H9 (cell line): ENCODE measurements around the gene TMEM222. TPM values are rescaled to one million over a fixed set of nuclear protein-coding genes. Genes with fewer than 3 reads are reported as not detected.

ENCODE experiments used
- DNase-seq: peaks from one replicate; pipeline ENCODE4 v3.0.0-alpha.2; 2017
- H2AFZ ChIP-seq: one replicate; pipeline ENCODE4 v1.6.1; 2013; ENCODE audit warnings: mild to moderate bottlenecking, low read length, control low read depth, moderate library complexity
- H2AK5ac ChIP-seq: 2 replicates; pipeline ENCODE4 v1.6.1; 2013; ENCODE audit warnings: low read length, control low read depth, mixed read lengths; ENCODE audit not compliant: insufficient read length
- H2BK120ac ChIP-seq: one replicate; pipeline ENCODE4 v1.6.1; 2013; ENCODE audit warnings: low read depth, mild to moderate bottlenecking, low read length, control low read depth, inconsistent platforms; ENCODE audit not compliant: poor library complexity, severe bottlenecking
- H2BK12ac ChIP-seq: 2 replicates; pipeline ENCODE4 v1.6.1; 2013; ENCODE audit warnings: low read length, control low read depth, mixed read lengths, low read depth; ENCODE audit not compliant: insufficient read length
- H2BK15ac ChIP-seq: 2 replicates; pipeline ENCODE4 v1.6.1; 2013; ENCODE audit warnings: low read depth, low read length, control low read depth
- H2BK20ac ChIP-seq: one replicate; pipeline ENCODE4 v1.6.1; 2013; ENCODE audit warnings: low read depth, mild to moderate bottlenecking, low read length, control low read depth, inconsistent platforms; ENCODE audit not compliant: poor library complexity, severe bottlenecking
- H2BK5ac ChIP-seq: 2 replicates; pipeline ENCODE4 v1.6.1; 2013; ENCODE audit warnings: low read length, control low read depth, mixed read lengths; ENCODE audit not compliant: insufficient read length
- H3K14ac ChIP-seq: 2 replicates; pipeline ENCODE4 v1.6.1; 2013; ENCODE audit warnings: low read length, control low read depth; ENCODE audit not compliant: insufficient read depth
- H3K18ac ChIP-seq: 2 replicates; pipeline ENCODE4 v1.6.1; 2013; ENCODE audit warnings: low read depth, mild to moderate bottlenecking, mixed read lengths, low read length, control low read depth; ENCODE audit not compliant: insufficient read length
- H3K23ac ChIP-seq: 2 replicates; pipeline ENCODE4 v1.6.1; 2013; ENCODE audit warnings: low read length, control low read depth, mixed read lengths, low read depth; ENCODE audit not compliant: insufficient read length
- H3K23me2 ChIP-seq: 2 replicates; pipeline ENCODE4 v1.6.1; 2013; ENCODE audit warnings: low read depth, mild to moderate bottlenecking, mixed read lengths, low read length, control low read depth; ENCODE audit not compliant: insufficient read length, poor library complexity, severe bottlenecking
- H3K27ac ChIP-seq: 2 replicates; pipeline ENCODE4 v1.5.1; 2013; ENCODE audit warnings: low read length, control low read depth, mixed read lengths, low read depth; ENCODE audit not compliant: insufficient read length
- H3K27me3 ChIP-seq: 2 replicates; pipeline ENCODE4 v1.6.1; 2013; ENCODE audit warnings: low read length, control low read depth, inconsistent platforms; ENCODE audit not compliant: insufficient read depth
- H3K4ac ChIP-seq: 2 replicates; pipeline ENCODE4 v1.6.1; 2013; ENCODE audit warnings: low read depth, mild to moderate bottlenecking, control low read depth, inconsistent platforms, low read length, moderate library complexity
- H3K4me1 ChIP-seq: 2 replicates; pipeline ENCODE4 v1.6.1; 2013; ENCODE audit warnings: low read length, control low read depth, inconsistent platforms; ENCODE audit not compliant: insufficient read depth
- H3K4me2 ChIP-seq: 2 replicates; pipeline ENCODE4 v1.6.1; 2013; ENCODE audit warnings: low read length, control low read depth, mixed read lengths; ENCODE audit not compliant: insufficient read length, insufficient read depth
- H3K56ac ChIP-seq: 2 replicates; pipeline ENCODE4 v1.6.1; 2013; ENCODE audit warnings: low read depth, mild to moderate bottlenecking, mixed read lengths, low read length, control low read depth; ENCODE audit not compliant: insufficient read length
- H3K79me1 ChIP-seq: 2 replicates; pipeline ENCODE4 v1.6.1; 2013; ENCODE audit warnings: low read depth, mild to moderate bottlenecking, moderate library complexity, low read length, control low read depth, inconsistent platforms; ENCODE audit not compliant: insufficient read depth, poor library complexity, severe bottlenecking
- H3K79me2 ChIP-seq: 2 replicates; pipeline ENCODE4 v1.6.1; 2013; ENCODE audit warnings: low read length, control low read depth, inconsistent platforms; ENCODE audit not compliant: insufficient read depth
- H3K9ac ChIP-seq: 2 replicates; pipeline ENCODE4 v1.6.1; 2013; ENCODE audit warnings: low read length, control low read depth, mixed read lengths; ENCODE audit not compliant: insufficient read length; ENCODE audit errors: extremely low read depth
- H3K9me3 ChIP-seq: one replicate; pipeline ENCODE4 v1.6.1; 2013; ENCODE audit warnings: low read depth, low read length, inconsistent platforms; ENCODE audit not compliant: control insufficient read depth
- H3T11ph ChIP-seq: one replicate; pipeline ENCODE4 v1.6.1; 2013; ENCODE audit warnings: mild to moderate bottlenecking, low read length, control low read depth, inconsistent platforms
- H4K20me1 ChIP-seq: one replicate; pipeline ENCODE4 v1.6.1; 2013; ENCODE audit not compliant: control insufficient read depth, insufficient read length, insufficient read depth
- H4K5ac ChIP-seq: 2 replicates; pipeline ENCODE4 v1.6.1; 2013; ENCODE audit warnings: low read depth, mild to moderate bottlenecking, mixed read lengths, low read length, control low read depth; ENCODE audit not compliant: insufficient read length
- H4K8ac ChIP-seq: replicated peaks from 2 replicates; pipeline ENCODE4 v1.6.1; 2013; ENCODE audit warnings: low read length, control low read depth, mixed read lengths, low read depth; ENCODE audit not compliant: insufficient read length
- H4K91ac ChIP-seq: 2 replicates; pipeline ENCODE4 v1.6.1; 2013; ENCODE audit warnings: low read depth, mild to moderate bottlenecking, moderate library complexity, mixed read lengths, low read length, control low read depth; ENCODE audit not compliant: insufficient read length
- H3K27ac Mint-ChIP-seq, 3 experiments: 2 replicates in 2 of 3; 3 replicates in 1 of 3; pipeline ENCODE4 v1.8.0; 2020 to 2021; ENCODE audit warnings: mixed read lengths in 3 of 3, mild to moderate bottlenecking in 1 of 3, moderate library complexity in 1 of 3
- H3K27me3 Mint-ChIP-seq: 2 replicates; pipeline ENCODE4 v1.8.0; 2021; ENCODE audit warnings: low read depth, mild to moderate bottlenecking, moderate library complexity, mixed read lengths
- H3K36me3 Mint-ChIP-seq, 3 experiments: 2 replicates in 2 of 3; 3 replicates in 1 of 3; pipeline ENCODE4 v1.8.0; 2020 to 2021; ENCODE audit warnings: low read depth in 3 of 3, mixed read lengths in 3 of 3; ENCODE audit not compliant: insufficient read depth in 1 of 3
- H3K4me1 Mint-ChIP-seq, 2 experiments: 2 replicates each; pipeline ENCODE4 v1.8.0; 2020; ENCODE audit warnings: mixed read lengths in 2 of 2
- H3K4me3 Mint-ChIP-seq, 2 experiments: 2 replicates in 1 of 2; 3 replicates in 1 of 2; pipeline ENCODE4 v1.8.0; 2020 to 2021; ENCODE audit warnings: mild to moderate bottlenecking in 2 of 2, mixed read lengths in 2 of 2, moderate library complexity in 1 of 2
- H3K9me3 Mint-ChIP-seq, 2 experiments: 2 replicates in 1 of 2; 3 replicates in 1 of 2; pipeline ENCODE4 v1.8.0; 2020; ENCODE audit warnings: mild to moderate bottlenecking in 2 of 2, mixed read lengths in 2 of 2, moderate library complexity in 1 of 2
- WGBS: extraction: QIAGEN DNeasy Blood & Tissue Kit; methylation state at CpG from one replicate; pipeline ENCODE4 v1.1.7; 2013; ENCODE audit warnings: missing lambda C conversion rate, low lambda C conversion rate, mixed read lengths; ENCODE audit not compliant: insufficient read length; ENCODE audit errors: extremely low coverage; 5-methylcytosine and 5-hydroxymethylcytosine counted together
- total RNA-seq: library from RNA; stranded (reverse); gene quantifications from 2 replicates; pipeline ENCODE4 v1.2.1, GENCODE V29; 2021
- TF ChIP-seq, protein P1 (sequence below): fragments of 200-600 bp; sonication (generic); conservative IDR thresholded peaks from 3 replicates; pipeline ENCODE4 v1.8.0; 2021; ENCODE audit warnings: antibody characterized with exemption, mild to moderate bottlenecking

Gene TMEM222
- total RNA-seq, 1 experiment from 2014 or later: 36.8 TPM

DNA sequence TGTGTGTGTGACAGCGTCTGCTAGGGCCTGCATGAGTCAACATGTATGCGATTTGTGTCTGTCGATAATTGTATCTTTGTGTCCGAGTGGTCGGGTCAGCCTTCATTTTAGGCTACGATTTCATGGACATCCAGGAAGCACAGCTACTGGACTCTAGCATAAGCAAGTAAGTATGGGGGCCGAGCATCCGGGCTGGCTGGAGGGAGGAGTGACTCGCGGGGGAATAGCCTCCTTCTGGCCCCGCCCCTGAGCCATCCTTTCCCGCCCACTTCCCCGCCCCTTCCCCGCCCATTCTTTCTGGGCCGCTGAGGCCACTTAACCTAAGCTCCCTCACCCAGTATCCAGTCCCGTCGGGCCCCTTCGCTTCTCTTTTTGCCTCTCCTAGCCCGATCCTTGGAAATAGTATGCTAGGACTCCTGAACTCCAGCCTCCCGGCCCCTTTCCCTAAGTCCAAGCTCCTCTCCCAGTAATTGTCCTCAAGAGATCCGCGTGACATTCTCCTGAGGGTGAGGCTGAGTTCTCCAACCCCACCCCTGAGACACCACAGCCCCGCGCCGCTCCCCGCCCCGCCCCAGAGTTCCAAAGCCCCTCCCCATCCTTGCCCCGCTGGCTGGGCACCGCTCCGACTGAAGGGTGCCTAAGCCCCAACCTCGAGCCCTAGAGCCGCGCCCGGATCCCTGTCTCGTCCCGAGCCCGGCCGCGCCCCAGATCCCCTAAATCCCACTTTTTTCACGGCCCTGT, 43.6 kb downstream of the TMEM222 start:
- H3K14ac ChIP-seq: no peak overlapping the region; the same call in 1 of the 2 replicates
- no peak overlapping the region for H3K23ac ChIP-seq
- Mint-ChIP-seq H3K9me3 (no peaks in the 10 kb centered on the region), H3K36me3 (no peaks in the 10 kb centered on the region; a peak in 1 of 7 replicates), H3K27me3 (peaks cover 38% of the 10 kb centered on the region), H3K27ac (peak overlapping the region; percentile 85 to 91 (median 87); a peak in 5 of 7 replicates), H3K4me3 (peak overlapping the region; percentile 78 to 93), H3K4me1 (peaks cover 16 to 33% of the 10 kb centered on the region in 2 experiments)
- peaks cover 15% of the 10 kb centered on the region for H3K23me2 ChIP-seq
- H3K4me1 ChIP-seq: no peaks in the 10 kb centered on the region; the same call in 1 of the 2 replicates
- H3K79me1 ChIP-seq: no peaks in the 10 kb centered on the region
- no peak overlapping the region for H3K4ac ChIP-seq
- no peak overlapping the region for H4K8ac ChIP-seq
- no peak overlapping the region for H3K56ac ChIP-seq
- H2AK5ac ChIP-seq: no peak overlapping the region
- H4K5ac ChIP-seq: no peak overlapping the region
- TF ChIP-seq, protein P1, sequence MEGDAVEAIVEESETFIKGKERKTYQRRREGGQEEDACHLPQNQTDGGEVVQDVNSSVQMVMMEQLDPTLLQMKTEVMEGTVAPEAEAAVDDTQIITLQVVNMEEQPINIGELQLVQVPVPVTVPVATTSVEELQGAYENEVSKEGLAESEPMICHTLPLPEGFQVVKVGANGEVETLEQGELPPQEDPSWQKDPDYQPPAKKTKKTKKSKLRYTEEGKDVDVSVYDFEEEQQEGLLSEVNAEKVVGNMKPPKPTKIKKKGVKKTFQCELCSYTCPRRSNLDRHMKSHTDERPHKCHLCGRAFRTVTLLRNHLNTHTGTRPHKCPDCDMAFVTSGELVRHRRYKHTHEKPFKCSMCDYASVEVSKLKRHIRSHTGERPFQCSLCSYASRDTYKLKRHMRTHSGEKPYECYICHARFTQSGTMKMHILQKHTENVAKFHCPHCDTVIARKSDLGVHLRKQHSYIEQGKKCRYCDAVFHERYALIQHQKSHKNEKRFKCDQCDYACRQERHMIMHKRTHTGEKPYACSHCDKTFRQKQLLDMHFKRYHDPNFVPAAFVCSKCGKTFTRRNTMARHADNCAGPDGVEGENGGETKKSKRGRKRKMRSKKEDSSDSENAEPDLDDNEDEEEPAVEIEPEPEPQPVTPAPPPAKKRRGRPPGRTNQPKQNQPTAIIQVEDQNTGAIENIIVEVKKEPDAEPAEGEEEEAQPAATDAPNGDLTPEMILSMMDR: no peak
- peak overlapping the region; percentile 79 for H3K4me2 ChIP-seq
- no peak overlapping the region for H3K27ac ChIP-seq
- no peak overlapping the region for H2BK12ac ChIP-seq
- H3T11ph ChIP-seq: no peak overlapping the region
- H4K91ac ChIP-seq: no peak overlapping the region
- no peak overlapping the region for H2BK120ac ChIP-seq
- no CpG with 5 or more reads among the region's 40 CpGs for WGBS
- no peak overlapping the region for H2BK15ac ChIP-seq
- no peaks in the 10 kb centered on the region for H3K9me3 ChIP-seq
- H2BK5ac ChIP-seq: no peak overlapping the region
- H3K79me2 ChIP-seq: no peaks in the 10 kb centered on the region
- DNase-seq: peak; percentile 93
- H3K27me3 ChIP-seq: peaks cover 4% of the 10 kb centered on the region; the same call in 1 of the 2 replicates
- peak overlapping the region; percentile 23 for H3K18ac ChIP-seq
- no peak overlapping the region for H2AFZ ChIP-seq
- H4K20me1 ChIP-seq: peaks cover 2% of the 10 kb centered on the region
- H3K9ac ChIP-seq: no peak overlapping the region
- no peak overlapping the region for H2BK20ac ChIP-seq
